SK-N-SH treated with all-trans-retinoic acid at 6 μM for 48 hours (cell line): ENCODE results near the gene ABHD17C.

ENCODE experiments used
- PPARA ChIP-seq: fragments of 250-450 bp; sonication (Bioruptor Pico); IDR thresholded peaks from 2 replicates; pipeline ENCODE4 v1.5.0; 2020; ENCODE audit warnings: mild to moderate bottlenecking, borderline replicate concordance
- ZFP30 ChIP-seq: fragments of 450-650 bp; formaldehyde crosslinking; IDR thresholded peaks from 2 replicates; pipeline ENCODE4 v1.5.0; 2022; ENCODE audit warnings: mild to moderate bottlenecking, moderate library complexity
- ZNF70 ChIP-seq: fragments of 450-650 bp; formaldehyde crosslinking; IDR thresholded peaks from 2 replicates; pipeline ENCODE4 v1.5.0; 2020; ENCODE audit warnings: mild to moderate bottlenecking, moderate library complexity
- TF ChIP-seq, protein P1 (sequence below): fragments of 250-450 bp; sonication (Bioruptor Pico); IDR thresholded peaks from 2 replicates; pipeline ENCODE4 v1.8.0; 2021; ENCODE audit warnings: low read depth, mild to moderate bottlenecking, moderate library complexity, borderline replicate concordance

DNA sequence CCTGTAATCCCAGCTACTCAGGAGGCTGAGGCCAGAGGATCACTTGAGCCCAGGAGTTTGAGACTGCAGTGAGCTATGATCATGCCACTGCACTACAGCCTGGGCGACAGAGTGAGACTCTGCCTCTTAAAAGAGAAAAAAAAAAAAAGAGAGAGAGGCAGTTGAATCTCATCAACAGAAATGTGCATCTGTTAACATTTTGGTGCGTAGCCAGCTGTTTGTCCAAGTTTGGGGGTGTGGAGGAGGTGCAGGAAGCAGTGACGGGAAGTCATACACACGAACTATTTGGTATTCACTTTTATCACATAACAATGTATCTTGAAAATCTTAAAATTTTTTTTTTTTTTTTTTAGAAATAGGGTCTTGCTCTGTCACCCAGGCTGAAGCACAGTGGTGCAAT lies 65.8 kb downstream of the ABHD17C start:
- TF ChIP-seq ZNF70 (CRISPR knock-in tag) (no peak), ZFP30 (CRISPR knock-in tag) (no peak), PPARA (no peak)
- TF ChIP-seq, protein P1, sequence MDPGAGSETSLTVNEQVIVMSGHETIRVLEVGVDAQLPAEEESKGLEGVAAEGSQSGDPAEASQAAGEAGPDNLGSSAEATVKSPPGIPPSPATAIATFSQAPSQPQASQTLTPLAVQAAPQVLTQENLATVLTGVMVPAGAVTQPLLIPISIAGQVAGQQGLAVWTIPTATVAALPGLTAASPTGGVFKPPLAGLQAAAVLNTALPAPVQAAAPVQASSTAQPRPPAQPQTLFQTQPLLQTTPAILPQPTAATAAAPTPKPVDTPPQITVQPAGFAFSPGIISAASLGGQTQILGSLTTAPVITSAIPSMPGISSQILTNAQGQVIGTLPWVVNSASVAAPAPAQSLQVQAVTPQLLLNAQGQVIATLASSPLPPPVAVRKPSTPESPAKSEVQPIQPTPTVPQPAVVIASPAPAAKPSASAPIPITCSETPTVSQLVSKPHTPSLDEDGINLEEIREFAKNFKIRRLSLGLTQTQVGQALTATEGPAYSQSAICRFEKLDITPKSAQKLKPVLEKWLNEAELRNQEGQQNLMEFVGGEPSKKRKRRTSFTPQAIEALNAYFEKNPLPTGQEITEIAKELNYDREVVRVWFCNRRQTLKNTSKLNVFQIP (CRISPR knock-in tag), result no peak
